Psoas muscle (tissue), 8 donors: Measurements from ENCODE around the gene ROBO1. TPM values are rescaled to one million over a fixed set of nuclear protein-coding genes. Genes with fewer than 3 reads are reported as not detected.

ENCODE experiments used
- ATAC-seq, 4 donors: fragments of 200-7000 bp; cut with Tn5 transposase; one replicate each; pipeline ENCODE4 v1.9.1; 2020; ENCODE audit warnings: moderate library complexity in 3 of 4, mild to moderate bottlenecking in 2 of 4
- DNase-seq, 2 donors: peaks; one replicate each; pipeline ENCODE4 v3.0.0-alpha.2; 2020
- H3K27ac ChIP-seq: fragments of 200-600 bp; one replicate; pipeline ENCODE4 v1.8.0; 2022
- H3K27me3 ChIP-seq, 3 donors: fragments of 200-600 bp in 1 of 3; one replicate each; pipeline versions ENCODE4 v1.6.1 to v1.8.0; 2013 to 2022; ENCODE audit warnings: low read length in 2 of 3, mild to moderate bottlenecking in 2 of 3, moderate library complexity in 1 of 3; ENCODE audit not compliant: insufficient read depth in 3 of 3
- H3K36me3 ChIP-seq, 2 donors: fragments of 200-600 bp in 1 of 2; one replicate each; pipeline versions ENCODE4 v1.6.1 to v1.8.0; 2013 to 2022; ENCODE audit warnings: low read depth in 1 of 2, mild to moderate bottlenecking in 1 of 2, moderate library complexity in 1 of 2; ENCODE audit not compliant: insufficient read depth in 1 of 2
- H3K4me1 ChIP-seq: fragments of 200-600 bp; one replicate; pipeline ENCODE4 v1.8.0; 2022
- H3K4me3 ChIP-seq: fragments of 200-600 bp; one replicate; pipeline ENCODE4 v1.8.0; 2022; ENCODE audit warnings: mild to moderate bottlenecking
- H3K9me3 ChIP-seq: fragments of 200-600 bp; one replicate; pipeline ENCODE4 v1.8.0; 2022
- CTCF ChIP-seq: fragments of 200-600 bp; IDR thresholded peaks from one replicate; pipeline ENCODE4 v1.8.0; 2022; ENCODE audit warnings: antibody characterized with exemption
- WGBS, 3 donors: extraction: QIAGEN DNeasy Blood & Tissue Kit; methylation state at CpG; one replicate each; pipeline versions ENCODE4 v1.1.6 to v1.1.7; 2013; 5-methylcytosine and 5-hydroxymethylcytosine counted together
- intact Hi-C, 2 donors: fragments of 100-400 bp; cut with DNase I; formaldehyde crosslinking; loops; one replicate each; pipeline versions ENCODE4 v1.11.0 to v1.14.2; 2022
- polyA plus RNA-seq, 3 donors: library from polyadenylated mRNA; stranded (reverse); fragments of 200-250 nt; gene quantifications; one replicate each; pipeline ENCODE4 v1.2.3, GENCODE V29; 2013
- total RNA-seq, 4 donors: library from RNA; stranded (reverse); fragmentation: NEBNext Ultra II Directional in 2 of 4; extraction: Animal tissue kit (Norgen Biotek cat#: 25700) in 2 of 4; gene quantifications; one replicate each; pipeline versions ENCODE4 v1.2.1 to v1.2.4, GENCODE V29; 2021 to 2023
- donor health status: healthy with polysubstance abuse.
- donor health status: DM: no; HTN: no; CAD: no; lungs with moderate emphysema.
- donor health status: Bipolar disorder and iron deficiency.
- donor health status: healthy.
- donor health status: DM: yes; HTN: yes; CAD: no.
- donor health status: DM: no; HTN: no; CAD: no.
- donor health status: DM: no; HTN: no; CAD: no.
- donor health status: DM: yes; HTN: yes; CAD: no.

The ROBO1 gene
- total and polyA plus RNA-seq, 7 donors = 0.52 to 14.0 (median 4.9) TPM

- WGBS, 3 donors = 78 to 91% (median 90%) methylated on average over 3 of the region's 3 CpGs
- ATAC-seq (no peak), DNase-seq (no peak)
- H3K36me3 ChIP-seq = no peaks in the 10 kb centered on the region
- no peaks in the 10 kb centered on the region for H3K27me3 ChIP-seq
- no peak for TF ChIP-seq CTCF
- intact Hi-C loops = no loop called here
- no peaks in the 10 kb centered on the region for H3K9me3 ChIP-seq
- no peak overlapping the region for H3K4me3 ChIP-seq
- H3K4me1 ChIP-seq = no peaks in the 10 kb centered on the region
- no peak overlapping the region for H3K27ac ChIP-seq
These were observed 480.9 kb downstream of the ROBO1 start for GRCh38 chr3:79286882-79287281.

- Histone ChIP-seq H3K27ac (no peak overlapping the region), H3K36me3 (no peaks in the 10 kb centered on the region), H3K9me3 (no peaks in the 10 kb centered on the region), H3K4me3 (no peak overlapping the region), H3K27me3 (no peaks in the 10 kb centered on the region), H3K4me1 (no peaks in the 10 kb centered on the region)
- no peak for ATAC-seq
- intact Hi-C loops = no loop called here
- TF ChIP-seq CTCF = no peak
- DNase-seq = no peak
- WGBS, 3 donors = 70 to 86% (median 81%) methylated on average over 2 of the region's 2 CpGs
These were observed 481.9 kb downstream of the ROBO1 start for GRCh38 chr3:79285871-79286270.

GRCh38 chr3:79285380-79285779 lies 482.4 kb downstream of the ROBO1 start:
- 55 to 74% (median 61%) methylated on average over 3 of the region's 3 CpGs for WGBS, 3 donors
- Histone ChIP-seq H3K9me3 (no peaks in the 10 kb centered on the region), H3K4me1 (no peaks in the 10 kb centered on the region), H3K4me3 (no peak overlapping the region), H3K27ac (no peak overlapping the region), H3K36me3 (no peaks in the 10 kb centered on the region), H3K27me3 (no peaks in the 10 kb centered on the region)
- no peak for ATAC-seq
- intact Hi-C loops = no loop called here
- TF ChIP-seq CTCF = no peak
- DNase-seq = no peak

- Histone ChIP-seq H3K27me3 (no peaks in the 10 kb centered on the region), H3K4me3 (no peak overlapping the region), H3K27ac (no peak overlapping the region), H3K4me1 (no peaks in the 10 kb centered on the region), H3K36me3 (no peaks in the 10 kb centered on the region), H3K9me3 (no peaks in the 10 kb centered on the region)
- intact Hi-C loops = no loop called here
- DNase-seq (no peak), ATAC-seq (no peak)
- 61 to 72% (median 61%) methylated on average over 3 of the region's 3 CpGs for WGBS, 3 donors
- TF ChIP-seq CTCF = no peak
These were observed 483.0 kb downstream of the ROBO1 start for GRCh38 chr3:79284781-79285180.

GRCh38 chr3:79278681-79279080 lies 489.1 kb downstream of the ROBO1 start:
- no peak overlapping the region for H3K27ac ChIP-seq
- 76 to 84% (median 80%) methylated on average over 1 of the region's 1 CpG for WGBS, 3 donors

More at GRCh38 chr3:79278681-79279080, 489.1 kb downstream of the ROBO1 start:
- H3K9me3 ChIP-seq = no peaks in the 10 kb centered on the region
- no peaks in the 10 kb centered on the region for H3K27me3 ChIP-seq
- intact Hi-C loops = no loop called here
- H3K36me3 ChIP-seq = no peaks in the 10 kb centered on the region
- DNase-seq (no peak), ATAC-seq (no peak)
- TF ChIP-seq CTCF = no peak
- no peaks in the 10 kb centered on the region for H3K4me1 ChIP-seq
- no peak overlapping the region for H3K4me3 ChIP-seq
